Measurements from ENCODE around the gene DUS2.
"Not testable (repeated sequence)": the region's sequence is repeated elsewhere in the genome, so short reads cannot be mapped to it uniquely, and the experiment has no call there.

DUS2 gene

DNA sequence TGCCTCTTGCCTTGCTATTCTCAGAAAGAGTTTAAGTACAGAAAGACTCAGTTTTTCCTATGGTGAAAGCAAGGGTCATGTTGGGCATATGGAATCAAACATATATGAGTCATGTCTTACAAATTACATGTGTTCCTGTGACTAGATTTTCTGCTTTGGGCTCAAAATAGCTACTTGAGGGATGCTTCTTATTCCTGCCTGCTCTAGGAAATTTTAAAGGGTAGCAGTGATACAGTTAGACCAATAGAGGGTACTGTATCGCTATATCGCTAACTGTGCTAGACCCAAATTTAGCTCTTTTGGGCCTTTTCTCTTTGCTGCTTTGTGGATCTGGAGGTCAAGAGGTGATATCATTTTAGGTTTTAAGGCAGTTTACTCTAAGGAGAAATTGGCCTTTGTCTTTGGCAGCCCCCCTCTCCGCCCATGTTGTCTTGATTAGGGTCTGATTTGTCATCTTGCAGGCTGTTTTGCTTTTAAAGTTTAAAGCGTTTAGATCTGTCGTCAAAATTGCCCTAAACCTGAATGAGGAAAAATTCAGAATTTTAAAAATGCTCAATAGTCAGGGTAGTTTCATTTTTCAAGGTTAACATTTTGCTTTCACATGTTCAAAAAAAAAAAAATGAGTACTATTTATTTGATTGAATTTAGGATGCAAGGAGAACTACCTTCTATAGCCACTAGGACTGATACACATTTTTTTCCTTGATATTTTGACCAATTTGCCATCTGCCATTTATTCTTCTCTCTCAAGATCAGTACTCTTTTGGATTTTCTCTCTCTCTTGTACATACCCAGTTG lies 70.9 kb downstream of the DUS2 start:
- DNase-seq: no peak

DNA sequence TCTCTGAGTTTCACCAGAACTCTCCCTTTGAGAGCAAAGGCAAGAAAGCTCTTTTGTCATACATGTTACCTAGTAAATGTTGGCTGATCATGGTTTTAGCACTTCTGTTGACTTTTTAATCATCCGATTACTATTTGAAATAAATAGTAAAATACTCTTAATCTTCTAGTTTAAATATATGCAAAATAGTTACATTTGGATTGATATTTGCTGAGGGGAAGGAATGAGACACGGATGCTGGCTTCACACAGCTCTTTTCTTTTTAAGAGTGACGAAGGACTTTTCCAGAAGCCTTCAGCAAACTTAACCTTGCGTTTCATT lies 71.5 kb downstream of the DUS2 start:
- no peak for DNase-seq

DNA sequence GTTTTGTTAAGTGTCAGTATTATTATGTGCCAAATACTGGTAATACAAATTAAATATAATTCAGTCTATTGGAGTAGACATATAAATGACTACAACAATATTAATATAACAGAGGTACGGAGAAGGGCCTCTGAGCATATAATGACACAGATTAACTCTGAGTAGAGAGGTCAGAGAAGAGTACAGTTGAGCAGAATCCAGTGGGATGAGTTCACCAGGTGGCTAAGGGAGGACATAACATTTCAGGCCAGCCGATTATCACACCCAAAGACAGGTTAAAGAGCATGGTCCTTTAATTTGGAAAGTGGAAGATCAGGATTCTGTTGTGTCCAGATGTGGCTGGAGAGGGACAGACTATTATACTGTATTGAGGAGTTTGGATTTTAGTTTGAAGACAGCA lies 73.4 kb downstream of the DUS2 start:
- no peak for DNase-seq

DNA sequence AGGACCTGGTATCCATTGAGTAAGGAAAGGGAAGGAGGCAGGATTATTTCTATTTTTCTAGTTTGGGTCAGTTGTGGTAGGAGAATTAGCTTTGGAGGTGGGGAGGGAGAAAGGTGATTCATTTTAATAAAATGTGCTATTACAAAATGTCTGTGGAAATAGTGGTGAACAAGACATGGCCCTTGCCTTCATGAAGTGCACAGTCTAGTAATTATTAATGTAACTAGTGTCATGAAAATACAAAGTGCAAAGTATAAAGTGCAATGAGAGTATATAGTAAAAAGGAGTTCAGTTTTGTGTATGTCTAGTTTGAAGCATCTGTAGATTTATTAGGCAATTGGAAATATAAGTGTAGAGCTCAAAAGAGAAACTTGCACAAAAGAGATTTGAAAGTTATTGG lies 74.0 kb downstream of the DUS2 start:
- no peak for DNase-seq

DNA sequence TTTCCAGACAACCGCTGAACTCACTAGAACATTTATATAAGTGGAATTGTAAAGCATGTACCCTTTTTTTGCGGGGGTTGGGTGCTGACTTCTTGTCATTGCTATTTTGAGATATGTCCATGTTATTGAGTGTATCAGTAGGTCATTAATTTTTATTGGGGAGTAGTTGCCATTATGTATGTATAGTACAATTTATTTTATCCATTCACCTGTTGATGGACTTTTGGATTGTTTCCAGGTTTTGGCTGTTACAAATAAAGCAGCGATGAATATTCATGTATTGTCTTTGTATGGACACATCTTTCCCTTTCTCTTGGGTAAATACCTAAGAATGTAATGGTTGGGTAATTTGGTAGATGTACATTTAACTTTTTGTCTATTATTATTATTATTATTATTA lies 74.8 kb downstream of the DUS2 start:
- no peak for DNase-seq

DNA sequence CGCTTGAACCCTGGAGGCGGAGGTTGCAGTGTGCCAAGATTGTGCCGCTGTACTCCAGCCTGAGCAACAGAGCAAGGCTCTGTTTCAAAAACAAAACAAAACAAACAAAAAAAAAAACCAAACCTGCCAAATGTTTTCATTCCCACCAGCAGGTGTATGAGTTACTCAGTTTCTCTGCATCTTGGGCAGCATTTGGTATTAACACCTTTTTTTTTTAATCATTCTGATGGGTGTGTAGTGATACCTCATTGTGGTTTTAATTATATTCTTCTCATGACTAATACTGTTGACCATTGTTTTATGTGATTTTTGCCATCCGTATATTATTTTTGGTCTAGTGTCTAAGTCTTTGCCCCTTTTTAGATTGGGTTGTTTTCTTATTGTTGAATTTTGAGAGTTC lies 77.4 kb downstream of the DUS2 start:
- no peak for DNase-seq

DNA sequence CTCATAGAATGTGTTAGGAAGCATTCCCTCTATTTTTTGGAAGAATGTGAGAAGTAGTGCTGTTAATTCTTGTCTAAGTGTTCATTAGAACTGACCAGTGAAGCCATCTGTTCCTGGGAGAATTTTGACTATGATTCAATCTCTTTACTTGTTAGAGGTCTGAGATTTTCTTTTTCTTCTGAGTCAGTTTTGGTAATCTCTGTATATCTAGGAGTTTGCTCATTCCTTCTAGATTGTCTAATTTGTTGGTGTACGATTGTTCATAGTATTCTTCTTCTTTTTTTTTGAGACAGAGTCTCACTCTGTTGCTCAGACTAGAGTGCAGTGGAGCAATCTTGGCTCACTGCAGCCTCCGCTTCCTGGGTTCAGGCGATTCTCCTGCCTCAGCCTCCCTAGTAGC lies 82.5 kb downstream of the DUS2 start:
- no peak for DNase-seq

DNA sequence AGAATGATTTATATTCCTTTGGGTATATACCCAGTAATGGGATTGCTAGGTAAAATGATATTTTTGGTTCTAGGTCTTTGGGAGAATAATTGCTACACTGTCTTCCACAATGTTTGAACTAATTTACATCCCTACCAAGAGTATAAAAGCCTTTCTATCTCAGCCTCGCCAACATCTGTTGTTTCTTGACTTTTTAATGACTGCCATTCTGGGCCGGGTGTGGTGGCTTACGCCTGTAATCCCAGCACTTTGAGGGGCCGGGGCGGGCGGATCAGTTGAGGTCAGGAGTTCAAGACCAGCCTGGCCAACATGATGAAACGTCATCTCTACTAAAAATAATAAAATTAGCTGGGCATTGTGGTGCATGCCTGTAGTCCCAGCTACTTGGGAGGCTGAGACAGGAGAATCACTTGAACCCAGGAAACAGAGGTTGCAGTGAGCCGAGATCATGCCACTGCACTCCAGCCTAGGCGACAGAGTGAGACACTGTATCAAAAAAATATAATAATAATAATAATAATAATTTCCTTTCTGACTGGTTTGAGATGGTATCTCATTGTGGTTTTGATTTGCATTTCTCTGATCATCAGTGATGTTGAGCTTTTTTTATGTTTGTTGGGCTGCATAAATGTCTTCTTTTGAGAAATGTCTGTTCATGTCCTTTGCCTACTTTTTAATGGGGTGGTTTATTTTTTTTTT lies 84.3 kb downstream of the DUS2 start:
- DNase-seq: not testable (repeated sequence)

DNA sequence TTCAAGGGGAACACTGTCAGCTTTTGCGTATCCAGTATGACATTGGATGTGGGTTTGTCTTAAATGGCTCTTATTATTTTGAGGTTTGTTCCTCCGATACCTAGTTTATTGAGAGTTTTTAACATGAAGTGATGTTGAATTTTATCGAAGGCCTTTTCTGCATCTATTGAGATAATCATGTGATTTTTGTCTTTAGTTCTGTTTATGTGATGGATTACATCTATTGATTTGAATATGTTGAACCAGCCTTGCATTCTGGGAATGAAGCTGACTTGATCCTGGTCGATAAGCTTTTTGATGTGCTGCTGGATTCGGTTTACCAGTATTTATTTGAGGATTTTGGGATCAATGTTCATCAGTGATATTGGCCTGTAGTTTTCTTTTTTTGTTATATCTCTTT lies 86.1 kb downstream of the DUS2 start:
- DNase-seq: not testable (repeated sequence)

DNA sequence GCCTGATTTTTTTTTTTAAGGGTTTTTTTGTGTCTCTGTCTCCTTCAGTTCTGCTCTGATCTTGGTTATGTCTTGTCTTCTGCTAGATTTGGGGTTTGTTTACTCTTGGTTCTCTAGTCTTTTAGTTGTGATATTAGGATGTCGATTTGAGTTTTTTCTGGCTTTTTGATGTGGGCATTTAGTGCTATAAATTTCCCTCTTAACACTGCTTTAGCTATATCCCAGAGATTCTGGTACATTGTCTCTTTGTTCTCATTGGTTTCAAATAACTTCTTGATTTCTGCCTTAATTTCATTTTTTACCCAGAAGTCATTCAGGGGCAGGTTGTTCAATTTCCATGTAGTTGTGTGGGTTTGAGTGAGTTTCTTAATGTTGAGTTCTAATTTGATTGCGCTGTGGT lies 87.5 kb downstream of the DUS2 start:
- not testable (repeated sequence) for DNase-seq

DNA sequence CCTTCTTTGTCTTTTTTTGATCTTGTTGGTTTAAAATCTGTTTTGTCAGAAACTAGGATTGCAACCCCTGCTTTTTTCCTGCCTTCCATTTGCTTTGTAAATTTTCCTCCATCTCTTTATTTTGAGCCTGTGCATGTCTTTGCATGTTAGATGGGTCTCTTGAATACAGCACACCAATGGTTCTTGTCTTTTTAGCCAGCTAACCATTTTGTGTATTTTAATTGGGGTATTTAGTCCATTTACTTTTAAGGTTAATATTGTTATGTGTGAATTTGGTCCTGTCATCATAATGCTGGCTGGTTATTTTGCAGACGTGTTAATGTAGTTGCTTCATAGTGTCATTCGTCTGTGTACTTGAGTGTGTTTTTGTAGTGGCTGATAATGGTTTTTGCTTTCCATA lies 88.3 kb downstream of the DUS2 start:
- no peak for DNase-seq

DNA sequence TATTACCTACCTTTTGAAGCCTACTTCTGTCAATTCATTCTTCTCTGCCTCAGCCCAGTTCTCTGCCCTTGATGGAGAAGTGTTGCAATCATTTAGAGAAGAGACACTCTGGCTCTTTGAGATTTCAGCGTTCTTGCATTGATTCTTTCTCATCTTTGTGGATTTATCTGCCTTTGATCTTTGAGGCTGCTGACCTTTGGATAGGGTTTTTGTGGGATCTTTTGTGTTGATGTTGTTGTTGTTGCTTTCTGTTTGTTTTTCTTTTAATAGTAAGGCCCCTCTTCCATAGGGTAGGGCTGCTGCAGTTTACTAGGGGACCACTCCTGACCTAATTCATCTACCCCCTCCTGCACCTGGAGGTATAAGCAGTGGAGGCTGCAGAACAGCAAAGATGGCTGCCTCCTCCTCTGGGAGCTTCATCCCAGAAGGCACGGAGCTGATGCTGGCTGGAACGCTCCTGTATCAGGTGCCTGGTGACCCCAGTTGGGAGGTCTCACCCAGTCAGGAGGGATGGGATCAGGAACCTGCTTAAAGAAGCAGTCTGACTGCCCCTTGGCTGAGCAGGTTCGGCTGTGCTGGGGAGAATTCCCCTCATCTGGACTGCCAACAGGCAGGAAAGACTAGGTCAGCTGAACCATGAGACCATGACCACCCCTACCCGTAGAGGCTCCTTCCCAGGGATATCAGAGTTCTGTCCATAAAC lies 90.1 kb downstream of the DUS2 start:
- DNase-seq: no peak

DNA sequence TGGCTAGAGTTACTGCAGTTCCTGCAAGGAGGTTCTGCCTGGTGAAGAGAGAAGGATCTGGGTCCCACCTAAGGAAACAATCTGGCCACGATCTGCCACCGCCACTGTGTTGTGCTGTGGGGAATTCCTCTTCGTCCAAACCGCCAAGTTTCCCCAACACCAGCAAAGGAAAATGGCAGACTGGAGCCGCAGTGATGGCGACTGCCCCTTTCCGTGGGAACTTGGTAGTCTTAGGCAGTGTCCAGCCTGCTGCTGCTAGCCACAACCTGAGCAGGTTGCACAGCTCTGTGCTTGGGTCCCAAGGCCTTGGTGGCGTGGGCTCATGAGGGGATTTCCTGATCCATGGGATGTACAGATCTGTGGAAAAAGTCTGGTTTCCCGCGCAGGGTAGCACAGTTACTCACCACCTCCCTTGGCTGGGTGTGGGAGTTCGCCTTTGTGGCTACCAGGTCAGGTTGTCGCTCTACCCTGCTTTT lies 90.7 kb downstream of the DUS2 start:
- DNase-seq: no peak

DNA sequence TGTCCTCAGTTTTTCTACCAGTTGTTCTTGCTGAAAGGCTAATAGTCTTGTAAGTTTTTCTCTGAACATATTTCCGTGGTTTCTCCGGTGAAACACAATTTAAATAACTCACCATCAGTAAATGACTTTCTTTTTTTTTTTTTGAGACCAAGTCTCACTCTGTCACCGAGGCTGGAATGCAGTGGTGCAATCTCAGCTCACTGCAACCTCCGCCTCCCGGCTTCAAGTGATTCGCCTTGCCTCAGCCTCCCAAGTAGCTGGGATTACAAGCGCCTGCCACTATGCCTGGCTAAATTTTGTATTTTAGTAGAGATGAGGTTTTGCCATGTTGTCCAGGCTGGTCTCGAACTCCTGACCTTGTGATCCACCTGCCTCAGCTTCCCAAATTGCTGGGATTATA lies 91.9 kb downstream of the DUS2 start:
- not testable (repeated sequence) for DNase-seq

DNA sequence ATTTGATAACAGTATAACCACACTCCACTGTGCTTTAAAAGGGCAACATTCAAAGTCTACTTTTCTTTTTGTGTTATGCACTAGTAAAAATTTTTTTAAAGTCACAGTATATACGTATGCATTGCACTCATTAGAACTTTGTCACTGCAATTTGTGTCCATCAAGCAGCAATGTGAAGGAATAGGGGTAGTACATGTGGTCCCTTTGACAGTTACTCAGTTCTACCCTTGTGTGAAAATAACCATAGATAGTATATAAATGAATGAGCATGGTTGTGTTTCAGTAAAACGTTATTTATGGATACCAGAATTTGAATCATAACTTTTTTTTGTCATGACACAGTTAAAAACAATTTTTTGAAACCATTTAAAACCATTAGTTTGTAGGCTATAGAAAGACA lies 92.8 kb downstream of the DUS2 start:
- DNase-seq: no peak

DNA sequence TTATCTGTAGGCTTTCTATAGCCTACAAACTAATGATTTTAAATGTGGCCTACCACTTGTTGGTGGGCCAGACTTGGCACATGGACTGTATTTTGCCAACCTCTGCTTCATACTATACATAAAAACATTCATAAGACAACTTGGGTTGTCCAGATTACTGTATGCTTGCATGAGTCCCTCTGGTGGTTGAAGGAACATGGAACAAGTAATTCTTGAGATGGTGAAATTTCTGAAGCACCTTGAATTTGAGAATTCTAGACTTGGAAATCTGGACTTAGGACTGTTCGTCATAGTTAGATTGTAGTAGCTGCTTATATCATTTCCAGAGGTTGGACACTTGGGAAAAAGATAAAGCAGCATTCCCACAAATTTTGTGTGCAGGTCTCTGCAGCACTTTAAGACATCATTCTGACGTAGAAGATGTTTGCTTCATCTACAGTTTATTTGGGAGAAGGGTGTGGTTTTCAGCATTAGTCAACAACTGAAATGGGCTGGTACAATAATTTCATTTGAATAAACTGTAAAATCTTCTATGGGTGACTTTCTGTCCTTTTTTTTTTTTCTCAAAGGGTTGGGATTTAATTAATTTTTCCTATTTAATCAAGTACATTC lies 93.3 kb downstream of the DUS2 start:
- no peak for DNase-seq

DNA sequence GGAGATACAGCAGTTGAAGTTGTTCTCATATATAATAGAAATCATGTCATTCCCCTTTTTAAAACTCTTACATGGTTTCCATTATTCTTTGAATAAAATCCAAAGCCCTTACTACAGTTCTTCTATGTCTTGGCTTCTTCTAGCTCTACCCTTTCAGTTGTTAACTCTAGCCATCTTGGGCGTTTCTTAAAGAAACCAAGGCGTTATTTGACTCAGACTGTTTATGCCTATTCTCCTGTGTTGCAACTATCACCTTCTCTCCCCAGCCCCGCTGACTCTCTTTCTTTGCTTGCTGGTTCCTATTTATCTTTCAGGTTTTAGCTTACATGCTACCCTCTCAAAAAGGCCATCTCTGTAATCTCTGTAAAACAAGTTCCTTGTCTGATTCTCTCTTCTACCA lies 94.8 kb downstream of the DUS2 start:
- DNase-seq: no peak

DNA sequence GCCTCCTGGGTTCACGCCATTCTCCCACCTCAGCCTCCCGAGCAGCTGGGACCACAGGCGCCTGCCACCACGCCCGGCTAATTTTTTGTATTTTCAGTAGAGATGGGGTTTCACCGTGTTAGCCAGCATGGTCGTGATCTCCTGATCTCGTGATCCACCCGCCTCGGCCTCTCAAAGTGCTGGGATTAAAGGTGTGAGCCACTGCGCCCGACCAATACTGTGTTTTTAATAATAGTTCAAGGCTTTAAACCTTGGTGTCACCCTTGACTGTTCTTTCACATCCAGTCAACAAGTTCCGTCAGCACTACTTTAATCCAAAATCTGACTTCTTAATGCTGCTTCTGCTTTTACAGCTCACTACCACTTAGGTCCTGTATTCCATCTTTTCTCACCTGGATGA lies 95.9 kb downstream of the DUS2 start:
- not testable (repeated sequence) for DNase-seq

DNA sequence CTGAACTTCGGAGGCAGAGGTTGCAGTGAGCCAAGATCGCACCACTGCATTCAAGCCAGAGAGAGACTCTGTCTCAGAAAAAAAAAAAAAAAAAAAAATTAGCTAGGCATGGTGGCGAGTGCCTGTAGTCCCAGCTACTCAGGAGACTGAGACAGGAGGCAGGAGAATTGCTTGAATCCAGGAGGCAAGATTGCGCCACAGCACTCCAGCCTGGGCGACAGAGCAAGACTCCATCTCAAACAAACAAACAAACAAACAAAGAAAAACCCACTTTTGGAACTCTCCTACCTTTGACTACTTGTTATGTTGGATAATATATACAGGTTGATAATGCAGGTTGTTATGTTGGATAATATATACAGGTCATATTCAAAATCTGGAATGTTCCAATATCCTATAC lies 97.4 kb downstream of the DUS2 start:
- not testable (repeated sequence) for DNase-seq

DNA sequence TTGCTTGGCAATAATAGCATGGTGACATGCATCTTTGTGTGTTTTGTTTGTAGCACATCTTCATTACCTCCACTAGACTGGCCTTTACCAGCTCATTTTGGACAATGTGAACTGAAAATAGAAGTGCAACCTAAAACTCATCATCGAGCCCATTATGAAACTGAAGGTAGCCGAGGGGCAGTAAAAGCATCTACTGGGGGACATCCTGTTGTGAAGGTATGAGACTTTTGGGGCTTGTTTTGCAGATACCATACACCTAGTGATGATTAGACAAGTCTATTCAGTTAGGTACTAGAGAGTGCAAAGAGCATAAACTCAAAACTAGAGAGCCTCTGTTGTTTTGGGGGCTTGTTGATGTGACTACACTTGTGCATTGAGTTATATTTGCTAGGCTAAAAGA lies 103.3 kb downstream of the DUS2 start:
- DNase-seq: no peak

DNA sequence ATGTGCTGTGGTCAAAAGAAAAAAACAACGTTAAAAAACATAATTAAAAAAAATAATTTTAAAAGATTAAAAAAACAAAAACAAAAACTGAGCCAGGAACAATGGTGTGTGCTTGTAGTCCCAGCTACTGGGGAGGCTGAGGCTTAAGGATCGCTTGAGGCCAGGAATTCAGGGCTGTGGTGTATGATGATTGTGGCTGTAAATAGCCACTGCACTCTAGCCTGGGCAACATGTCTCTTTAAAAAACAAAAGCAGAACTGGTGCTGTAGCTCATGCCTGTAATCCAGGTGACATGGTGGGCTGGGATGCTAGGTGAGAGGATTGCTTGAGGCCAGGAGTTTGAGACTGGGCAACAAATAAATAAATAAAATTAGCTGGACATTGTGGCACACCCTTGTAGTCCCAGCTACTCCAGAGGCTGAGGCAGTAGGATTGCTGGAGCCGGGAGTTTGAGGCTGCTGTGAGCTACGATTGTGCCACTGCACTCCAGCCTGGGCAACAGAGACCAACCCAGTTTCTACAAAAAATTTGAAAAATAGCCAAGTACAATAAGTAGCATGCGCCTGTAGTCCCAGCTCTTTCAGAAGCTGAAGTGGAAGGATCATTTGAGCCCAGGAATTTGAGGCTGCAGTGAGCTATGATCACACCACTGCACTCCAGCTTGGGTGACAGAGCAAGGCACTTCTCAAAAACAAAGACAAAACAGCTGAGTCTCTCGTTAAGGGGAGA lies 105.7 kb downstream of the DUS2 start:
- no peak for DNase-seq
